Transverse colon (tissue), 4 donors: ENCODE data around the gene CDKL4.

Experiments used
- CTCF ChIP-seq, 5 experiments: fragments of 200-600 bp in 3 of 5; fragments of 450-650 bp in 2 of 5; sonication (generic) in 3 of 5; IDR thresholded peaks; 1 replicate in 2 of 5; 2 replicates in 3 of 5; pipeline ENCODE4 v1.5.1; 2016 to 2017; ENCODE audit warnings: antibody characterized with exemption in 5 of 5, inconsistent platforms in 3 of 5, mild to moderate bottlenecking in 2 of 5, moderate library complexity in 1 of 5
- EP300 ChIP-seq: sonication (generic); formaldehyde crosslinking; IDR thresholded peaks from one replicate; pipeline ENCODE4 v1.6.1; 2017; ENCODE audit warnings: antibody characterized with exemption, low read depth
- POLR2A ChIP-seq: fragments of 450-650 bp; IDR thresholded peaks from one replicate; pipeline ENCODE4 v1.6.1; 2016; ENCODE audit warnings: antibody characterized with exemption, mild to moderate bottlenecking, moderate library complexity
- POLR2AphosphoS5 ChIP-seq, 3 donors: sonication (generic); formaldehyde crosslinking; IDR thresholded peaks; one replicate each; pipeline ENCODE4 v1.6.1; 2016; ENCODE audit warnings: antibody characterized with exemption in 3 of 3

- no peak for TF ChIP-seq CTCF (IDR thresholded peaks at IDR 0.05)
- no peak for TF ChIP-seq EP300
- no peak for TF ChIP-seq POLR2AphosphoS5 (IDR thresholded peaks at IDR 0.05)
- TF ChIP-seq POLR2A, result no peak
Measured at GRCh38 chr2:39176997-39177396, 66.8 kb downstream of the CDKL4 start.
